Endothelial cell of umbilical vein (primary cell): ENCODE data around the gene ZNF276. TPM values are rescaled to one million over a fixed set of nuclear protein-coding genes. Genes with fewer than 3 reads are reported as not detected.

Experiments used
- BruUV-seq: library from RNA; stranded (reverse); fragments of 400-500 nt; replicated peaks from 2 replicates; lab custom pipeline; 2021; lab: Mats Ljungman, UMichigan
- CTCF ChIA-PET: fragments of 300-600, 350-600 bp; sonication (Branson Sonifier 250); formaldehyde crosslinking; loops from one replicate; lab custom pipeline; 2021; ENCODE audit warnings: antibody characterized with exemption, inconsistent platforms; lab: Charles Lee
- POLR2A ChIA-PET: fragments of 300-600, 350-600 bp; sonication (Branson Sonifier 250); formaldehyde crosslinking; loops from one replicate; lab custom pipeline; 2021; ENCODE audit warnings: antibody characterized with exemption, inconsistent platforms; lab: Charles Lee
- DNase-seq: peaks from one replicate; pipeline ENCODE4 v3.0.0-alpha.2; 2011; ENCODE audit warnings: low read depth, low spot score
- FAIRE-seq: peaks from 2 replicates; lab custom pipeline; 2011; peaks lifted over from hg19 to GRCh38; lab: Jason Lieb, UNC
- H2AFZ ChIP-seq: 2 replicates; pipeline ENCODE4 v1.6.0; 2012; ENCODE audit warnings: low read depth, low read length, control low read depth, inconsistent platforms
- H3K27ac ChIP-seq: 2 replicates; pipeline ENCODE4 v1.5.1; 2011; ENCODE audit warnings: low read depth, mild to moderate bottlenecking, control low read depth, low read length, moderate library complexity; ENCODE audit not compliant: insufficient read depth
- H3K27me3 ChIP-seq, 2 experiments: 2 replicates each; pipeline versions ENCODE4 v1.6.0 to v1.6.1; 2011; ENCODE audit warnings: low read length in 2 of 2, mixed read lengths in 1 of 2; ENCODE audit not compliant: control insufficient read depth in 2 of 2, insufficient read depth in 2 of 2
- H3K36me3 ChIP-seq, 2 experiments: 2 replicates in 1 of 2; 3 replicates in 1 of 2; pipeline ENCODE4 v1.5.1; 2011; ENCODE audit warnings: low read length in 2 of 2, mild to moderate bottlenecking in 1 of 2, moderate library complexity in 1 of 2; ENCODE audit not compliant: control insufficient read depth in 2 of 2, insufficient read depth in 2 of 2; ENCODE audit errors: extremely low read depth in 1 of 2
- H3K4me1 ChIP-seq: 3 replicates; pipeline ENCODE4 v1.5.1; 2011; ENCODE audit warnings: mild to moderate bottlenecking, low read length; ENCODE audit not compliant: control insufficient read depth, insufficient read depth; ENCODE audit errors: extremely low read depth
- H3K4me2 ChIP-seq: 2 replicates; pipeline ENCODE4 v1.6.1; 2011; ENCODE audit warnings: low read length, control low read depth, mixed read lengths; ENCODE audit not compliant: insufficient read depth
- H3K4me3 ChIP-seq, 3 experiments: fragments of 200-600 bp in 1 of 3; sonication (generic), shearing (Covaris generic) in 1 of 3; replicated peaks in 1 of 3; 2 replicates each; pipeline ENCODE4 v1.5.1; 2011 to 2016; ENCODE audit warnings: control low read depth in 3 of 3, low read length in 3 of 3, mild to moderate bottlenecking in 2 of 3, inconsistent platforms in 1 of 3, low read depth in 1 of 3, moderate library complexity in 1 of 3; ENCODE audit not compliant: insufficient read depth in 1 of 3
- H3K79me2 ChIP-seq: 2 replicates; pipeline ENCODE4 v1.6.0; 2012; ENCODE audit warnings: low read length, inconsistent platforms; ENCODE audit not compliant: control insufficient read depth, insufficient read depth
- H3K9ac ChIP-seq: replicated peaks from 2 replicates; pipeline ENCODE3; 2011; ENCODE audit warnings: low read length, control low read depth; ENCODE audit not compliant: insufficient read depth; ENCODE audit errors: extremely low read depth
- H3K9me1 ChIP-seq: replicated peaks from 3 replicates; pipeline ENCODE4 v1.6.0; 2011; ENCODE audit warnings: mild to moderate bottlenecking, low read length; ENCODE audit not compliant: control insufficient read depth, insufficient read depth; ENCODE audit errors: extremely low read depth
- H3K9me3 ChIP-seq: replicated peaks from 2 replicates; pipeline ENCODE4 v1.5.1; 2012; ENCODE audit warnings: low read length, inconsistent platforms; ENCODE audit not compliant: control insufficient read depth, insufficient read depth
- H4K20me1 ChIP-seq: replicated peaks from 2 replicates; pipeline ENCODE3; 2011; ENCODE audit warnings: mild to moderate bottlenecking, low read length; ENCODE audit not compliant: control insufficient read depth, insufficient read depth; ENCODE audit errors: extremely low read depth
- EZH2 ChIP-seq: IDR thresholded peaks from 2 replicates; pipeline ENCODE4 v1.6.1; 2012; ENCODE audit warnings: borderline replicate concordance, low read depth, mild to moderate bottlenecking, moderate library complexity, low read length, inconsistent platforms; ENCODE audit not compliant: severe bottlenecking
- FOS ChIP-seq: IDR thresholded peaks from 2 replicates; pipeline ENCODE4 v1.6.1; 2011; ENCODE audit warnings: mild to moderate bottlenecking, low read length, moderate library complexity, borderline replicate concordance; ENCODE audit not compliant: insufficient read depth
- GATA2 ChIP-seq: IDR thresholded peaks from 2 replicates; pipeline ENCODE4 v1.7.0; 2011; ENCODE audit warnings: low read depth, mild to moderate bottlenecking, moderate library complexity, mixed read lengths, low read length; ENCODE audit not compliant: insufficient read length, insufficient read depth
- JUN ChIP-seq: IDR thresholded peaks from 2 replicates; pipeline ENCODE4 v1.6.1; 2011; ENCODE audit warnings: borderline replicate concordance, low read depth; ENCODE audit not compliant: insufficient read length, insufficient read depth
- MYC ChIP-seq: IDR thresholded peaks from one replicate; pipeline ENCODE4 v1.6.1; 2011; ENCODE audit warnings: mild to moderate bottlenecking, low read depth, low read length
- POLR2A ChIP-seq: IDR thresholded peaks from 2 replicates; pipeline ENCODE4 v1.6.1; 2012; ENCODE audit warnings: low read depth, mild to moderate bottlenecking, control low read depth, low read length
- POLR2AphosphoS5 ChIP-seq: IDR thresholded peaks from 2 replicates; pipeline ENCODE4 v1.6.1; 2012; ENCODE audit warnings: low read depth, mild to moderate bottlenecking, control low read depth, low read length, moderate library complexity; ENCODE audit not compliant: insufficient read depth
- dilution Hi-C: fragments of 300-500 bp; cut with MboI; formaldehyde crosslinking; loops from one replicate; pipeline ENCODE4 v1.15.0; 2019; ENCODE audit warnings: low sequenced_read_pairs; ENCODE audit not compliant: extremely low pct_ligation_motif_present
- intact Hi-C: fragments of 100-400 bp; cut with micrococcal nuclease; formaldehyde crosslinking; loops from one replicate; pipeline ENCODE4 v1.10.0; 2022
- polyA plus RNA-seq, 4 experiments: library from polyadenylated mRNA; depleted of rRNA in 3 of 4; stranded (reverse) in 3 of 4; unstranded in 1 of 4; fragments of >200 nt; gene quantifications; 2 replicates each; pipeline versions ENCODE4 v1.2.1 to v1.2.3, GENCODE V29; 2011 to 2012; ENCODE audit warnings: missing spikeins in 1 of 4
- total RNA-seq: library from RNA; stranded (reverse); gene quantifications from 2 replicates; pipeline ENCODE4 v1.2.3, GENCODE V29; 2021
- TF ChIP-seq, protein P1 (sequence below), 2 donors: IDR thresholded peaks; 1 replicate in 1 of 2; 2 replicates in 1 of 2; pipeline ENCODE4 v1.5.1; 2011; ENCODE audit warnings: low read length in 2 of 2, mild to moderate bottlenecking in 2 of 2, moderate library complexity in 2 of 2, control low read depth in 1 of 2, inconsistent platforms in 1 of 2, low read depth in 1 of 2; ENCODE audit not compliant: insufficient read depth in 1 of 2; ENCODE audit errors: extremely low read depth in 1 of 2
- TF ChIP-seq, protein P2 (sequence below): IDR thresholded peaks from 2 replicates; pipeline ENCODE4 v1.6.1; 2011; ENCODE audit not compliant: insufficient read depth, insufficient read length

The ZNF276 gene
- total and polyA plus RNA-seq, 2 donors (not counting 3 experiments of a cell fraction or from before 2014, with no cell fraction given): 36.6 to 40.0 TPM

DNA sequence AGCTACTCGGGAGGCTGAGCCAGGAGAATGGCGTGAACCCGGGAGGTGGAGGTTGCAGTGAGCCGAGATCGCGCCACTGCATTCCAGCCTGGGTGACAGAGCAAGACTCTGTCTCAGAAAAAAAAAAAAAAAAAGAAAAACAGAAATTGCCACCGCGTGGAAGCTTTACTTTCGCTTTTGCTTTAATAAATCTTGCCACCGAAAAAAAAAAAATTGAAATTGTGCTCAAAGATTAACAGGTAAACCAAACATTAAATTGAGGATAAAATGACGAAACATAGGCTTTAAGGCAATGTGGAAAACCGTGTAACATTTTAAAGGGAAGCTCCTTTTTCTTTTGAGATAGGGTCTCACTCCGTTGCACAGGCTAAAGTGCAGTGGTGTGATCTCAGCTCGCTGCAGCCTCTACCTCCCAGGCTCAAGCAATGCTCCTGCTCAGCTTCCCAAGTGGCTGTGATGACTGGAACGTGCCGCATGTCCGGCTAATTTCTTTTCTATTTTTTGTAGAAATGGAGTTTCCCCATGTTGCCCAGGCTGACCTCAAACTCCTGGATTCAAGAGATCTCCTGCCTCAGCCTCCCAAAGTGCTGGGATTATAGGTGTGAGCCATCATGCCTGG lies 40.1 kb downstream of the ZNF276 start:
- H3K27me3 ChIP-seq: no peaks in the 10 kb centered on the region
- H3K4me3 ChIP-seq: no peak overlapping the region
- peaks cover 2 to 4% of the 10 kb centered on the region in 2 experiments for H3K36me3 ChIP-seq
- BruUV-seq: no TSS peak
- ChIA-PET POLR2A (interaction anchor here (0.6 kb wide), 1 partner anchor 112 kb away, joined by 8 read pairs; the partner anchor contains the start of gene TCF25), CTCF (interaction anchor here (0.8 to 2.1 kb wide), 6 partner anchors 8 to 99 kb away, joined by 3 to 7 read pairs (median 4); no protein-coding TSS in a partner anchor)
- no peaks in the 10 kb centered on the region for H4K20me1 ChIP-seq
- H2AFZ ChIP-seq: no peak overlapping the region
- H3K9me3 ChIP-seq: no peaks in the 10 kb centered on the region
- no peaks in the 10 kb centered on the region for H3K4me1 ChIP-seq
- no peaks in the 10 kb centered on the region for H3K79me2 ChIP-seq
- no peak overlapping the region for H3K27ac ChIP-seq
- no peak for FAIRE-seq
- DNase-seq: no peak
- H3K4me2 ChIP-seq: no peak overlapping the region
- H3K9ac ChIP-seq: no peak overlapping the region
- H3K9me1 ChIP-seq: no peaks in the 10 kb centered on the region
- TF ChIP-seq MYC (no peak), JUN (no peak), FOS (no peak), POLR2AphosphoS5 (no peak), EZH2 (no peak), POLR2A (no peak), GATA2 (no peak)
- TF ChIP-seq, protein P1, sequence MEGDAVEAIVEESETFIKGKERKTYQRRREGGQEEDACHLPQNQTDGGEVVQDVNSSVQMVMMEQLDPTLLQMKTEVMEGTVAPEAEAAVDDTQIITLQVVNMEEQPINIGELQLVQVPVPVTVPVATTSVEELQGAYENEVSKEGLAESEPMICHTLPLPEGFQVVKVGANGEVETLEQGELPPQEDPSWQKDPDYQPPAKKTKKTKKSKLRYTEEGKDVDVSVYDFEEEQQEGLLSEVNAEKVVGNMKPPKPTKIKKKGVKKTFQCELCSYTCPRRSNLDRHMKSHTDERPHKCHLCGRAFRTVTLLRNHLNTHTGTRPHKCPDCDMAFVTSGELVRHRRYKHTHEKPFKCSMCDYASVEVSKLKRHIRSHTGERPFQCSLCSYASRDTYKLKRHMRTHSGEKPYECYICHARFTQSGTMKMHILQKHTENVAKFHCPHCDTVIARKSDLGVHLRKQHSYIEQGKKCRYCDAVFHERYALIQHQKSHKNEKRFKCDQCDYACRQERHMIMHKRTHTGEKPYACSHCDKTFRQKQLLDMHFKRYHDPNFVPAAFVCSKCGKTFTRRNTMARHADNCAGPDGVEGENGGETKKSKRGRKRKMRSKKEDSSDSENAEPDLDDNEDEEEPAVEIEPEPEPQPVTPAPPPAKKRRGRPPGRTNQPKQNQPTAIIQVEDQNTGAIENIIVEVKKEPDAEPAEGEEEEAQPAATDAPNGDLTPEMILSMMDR (IDR thresholded peaks at IDR 0.05; ENCODE audit: extremely low read depth in 1 of 2, insufficient read depth in 1 of 2, low read depth in 1 of 2, low read length in 2 of 2): no peak
- TF ChIP-seq, protein P2, sequence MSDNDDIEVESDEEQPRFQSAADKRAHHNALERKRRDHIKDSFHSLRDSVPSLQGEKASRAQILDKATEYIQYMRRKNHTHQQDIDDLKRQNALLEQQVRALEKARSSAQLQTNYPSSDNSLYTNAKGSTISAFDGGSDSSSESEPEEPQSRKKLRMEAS: no peak
- intact Hi-C loops: no loop called here
- dilution Hi-C loops: no loop called here
